Endothelial cell of umbilical vein (primary cell): ENCODE data around the gene SIGLECL1. TPM values are rescaled to one million over a fixed set of nuclear protein-coding genes. Genes with fewer than 3 reads are reported as not detected.

Experiments used
- BruUV-seq: library from RNA; stranded (reverse); fragments of 400-500 nt; replicated peaks from 2 replicates; lab custom pipeline; 2021; lab: Mats Ljungman, UMichigan
- CTCF ChIA-PET: fragments of 300-600, 350-600 bp; sonication (Branson Sonifier 250); formaldehyde crosslinking; loops from one replicate; lab custom pipeline; 2021; ENCODE audit warnings: antibody characterized with exemption, inconsistent platforms; lab: Charles Lee
- POLR2A ChIA-PET: fragments of 300-600, 350-600 bp; sonication (Branson Sonifier 250); formaldehyde crosslinking; loops from one replicate; lab custom pipeline; 2021; ENCODE audit warnings: antibody characterized with exemption, inconsistent platforms; lab: Charles Lee
- DNase-seq: peaks from one replicate; pipeline ENCODE4 v3.0.0-alpha.2; 2011; ENCODE audit warnings: low read depth, low spot score
- FAIRE-seq: peaks from 2 replicates; lab custom pipeline; 2011; peaks lifted over from hg19 to GRCh38; lab: Jason Lieb, UNC
- H2AFZ ChIP-seq: 2 replicates; pipeline ENCODE4 v1.6.0; 2012; ENCODE audit warnings: low read depth, low read length, control low read depth, inconsistent platforms
- H3K27ac ChIP-seq: 2 replicates; pipeline ENCODE4 v1.5.1; 2011; ENCODE audit warnings: low read depth, mild to moderate bottlenecking, control low read depth, low read length, moderate library complexity; ENCODE audit not compliant: insufficient read depth
- H3K27me3 ChIP-seq, 2 experiments: 2 replicates each; pipeline versions ENCODE4 v1.6.0 to v1.6.1; 2011; ENCODE audit warnings: low read length in 2 of 2, mixed read lengths in 1 of 2; ENCODE audit not compliant: control insufficient read depth in 2 of 2, insufficient read depth in 2 of 2
- H3K36me3 ChIP-seq, 2 experiments: 2 replicates in 1 of 2; 3 replicates in 1 of 2; pipeline ENCODE4 v1.5.1; 2011; ENCODE audit warnings: low read length in 2 of 2, mild to moderate bottlenecking in 1 of 2, moderate library complexity in 1 of 2; ENCODE audit not compliant: control insufficient read depth in 2 of 2, insufficient read depth in 2 of 2; ENCODE audit errors: extremely low read depth in 1 of 2
- H3K4me1 ChIP-seq: 3 replicates; pipeline ENCODE4 v1.5.1; 2011; ENCODE audit warnings: mild to moderate bottlenecking, low read length; ENCODE audit not compliant: control insufficient read depth, insufficient read depth; ENCODE audit errors: extremely low read depth
- H3K4me2 ChIP-seq: 2 replicates; pipeline ENCODE4 v1.6.1; 2011; ENCODE audit warnings: low read length, control low read depth, mixed read lengths; ENCODE audit not compliant: insufficient read depth
- H3K4me3 ChIP-seq, 3 experiments: fragments of 200-600 bp in 1 of 3; sonication (generic), shearing (Covaris generic) in 1 of 3; replicated peaks in 1 of 3; 2 replicates each; pipeline ENCODE4 v1.5.1; 2011 to 2016; ENCODE audit warnings: control low read depth in 3 of 3, low read length in 3 of 3, mild to moderate bottlenecking in 2 of 3, inconsistent platforms in 1 of 3, low read depth in 1 of 3, moderate library complexity in 1 of 3; ENCODE audit not compliant: insufficient read depth in 1 of 3
- H3K79me2 ChIP-seq: 2 replicates; pipeline ENCODE4 v1.6.0; 2012; ENCODE audit warnings: low read length, inconsistent platforms; ENCODE audit not compliant: control insufficient read depth, insufficient read depth
- H3K9ac ChIP-seq: replicated peaks from 2 replicates; pipeline ENCODE3; 2011; ENCODE audit warnings: low read length, control low read depth; ENCODE audit not compliant: insufficient read depth; ENCODE audit errors: extremely low read depth
- H3K9me1 ChIP-seq: replicated peaks from 3 replicates; pipeline ENCODE4 v1.6.0; 2011; ENCODE audit warnings: mild to moderate bottlenecking, low read length; ENCODE audit not compliant: control insufficient read depth, insufficient read depth; ENCODE audit errors: extremely low read depth
- H3K9me3 ChIP-seq: replicated peaks from 2 replicates; pipeline ENCODE4 v1.5.1; 2012; ENCODE audit warnings: low read length, inconsistent platforms; ENCODE audit not compliant: control insufficient read depth, insufficient read depth
- H4K20me1 ChIP-seq: replicated peaks from 2 replicates; pipeline ENCODE3; 2011; ENCODE audit warnings: mild to moderate bottlenecking, low read length; ENCODE audit not compliant: control insufficient read depth, insufficient read depth; ENCODE audit errors: extremely low read depth
- EZH2 ChIP-seq: IDR thresholded peaks from 2 replicates; pipeline ENCODE4 v1.6.1; 2012; ENCODE audit warnings: borderline replicate concordance, low read depth, mild to moderate bottlenecking, moderate library complexity, low read length, inconsistent platforms; ENCODE audit not compliant: severe bottlenecking
- FOS ChIP-seq: IDR thresholded peaks from 2 replicates; pipeline ENCODE4 v1.6.1; 2011; ENCODE audit warnings: mild to moderate bottlenecking, low read length, moderate library complexity, borderline replicate concordance; ENCODE audit not compliant: insufficient read depth
- JUN ChIP-seq: IDR thresholded peaks from 2 replicates; pipeline ENCODE4 v1.6.1; 2011; ENCODE audit warnings: borderline replicate concordance, low read depth; ENCODE audit not compliant: insufficient read length, insufficient read depth
- MYC ChIP-seq: IDR thresholded peaks from one replicate; pipeline ENCODE4 v1.6.1; 2011; ENCODE audit warnings: mild to moderate bottlenecking, low read depth, low read length
- POLR2A ChIP-seq: IDR thresholded peaks from 2 replicates; pipeline ENCODE4 v1.6.1; 2012; ENCODE audit warnings: low read depth, mild to moderate bottlenecking, control low read depth, low read length
- POLR2AphosphoS5 ChIP-seq: IDR thresholded peaks from 2 replicates; pipeline ENCODE4 v1.6.1; 2012; ENCODE audit warnings: low read depth, mild to moderate bottlenecking, control low read depth, low read length, moderate library complexity; ENCODE audit not compliant: insufficient read depth
- dilution Hi-C: fragments of 300-500 bp; cut with MboI; formaldehyde crosslinking; loops from one replicate; pipeline ENCODE4 v1.15.0; 2019; ENCODE audit warnings: low sequenced_read_pairs; ENCODE audit not compliant: extremely low pct_ligation_motif_present
- intact Hi-C: fragments of 100-400 bp; cut with micrococcal nuclease; formaldehyde crosslinking; loops from one replicate; pipeline ENCODE4 v1.10.0; 2022
- polyA plus RNA-seq, 4 experiments: library from polyadenylated mRNA; depleted of rRNA in 3 of 4; stranded (reverse) in 3 of 4; unstranded in 1 of 4; fragments of >200 nt; gene quantifications; 2 replicates each; pipeline versions ENCODE4 v1.2.1 to v1.2.3, GENCODE V29; 2011 to 2012; ENCODE audit warnings: missing spikeins in 1 of 4
- total RNA-seq: library from RNA; stranded (reverse); gene quantifications from 2 replicates; pipeline ENCODE4 v1.2.3, GENCODE V29; 2021
- TF ChIP-seq, protein P1 (sequence below): IDR thresholded peaks from 2 replicates; pipeline ENCODE4 v1.6.1; 2011; ENCODE audit not compliant: insufficient read depth, insufficient read length
- TF ChIP-seq, protein P2 (sequence below), 2 donors: IDR thresholded peaks; 1 replicate in 1 of 2; 2 replicates in 1 of 2; pipeline ENCODE4 v1.5.1; 2011; ENCODE audit warnings: low read length in 2 of 2, mild to moderate bottlenecking in 2 of 2, moderate library complexity in 2 of 2, control low read depth in 1 of 2, inconsistent platforms in 1 of 2, low read depth in 1 of 2; ENCODE audit not compliant: insufficient read depth in 1 of 2; ENCODE audit errors: extremely low read depth in 1 of 2

SIGLECL1 gene
- total and polyA plus RNA-seq, 2 donors (not counting 3 experiments of a cell fraction or from before 2014, with no cell fraction given), result not detected

DNA sequence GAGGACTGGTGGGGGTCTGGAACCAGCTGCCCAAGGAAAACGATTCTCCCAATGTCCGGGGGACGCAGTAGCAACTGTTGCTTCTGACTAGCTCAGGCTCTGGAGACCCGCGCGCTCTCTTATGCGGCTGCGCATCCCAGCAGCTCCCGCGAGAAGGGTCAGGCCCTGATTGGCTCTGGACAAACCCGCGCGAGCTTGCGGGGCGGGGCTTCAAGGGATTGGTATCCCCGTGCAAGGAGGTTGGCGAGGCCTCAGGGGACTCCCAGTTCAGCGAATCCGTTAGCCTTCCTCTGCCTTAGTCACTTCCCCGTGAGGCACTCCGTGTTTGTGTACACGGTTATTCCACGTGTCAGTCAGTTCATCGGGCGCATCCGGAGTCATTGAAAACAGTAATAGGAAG is 20.2 kb downstream of the SIGLECL1 start:
- no peak for DNase-seq

DNA sequence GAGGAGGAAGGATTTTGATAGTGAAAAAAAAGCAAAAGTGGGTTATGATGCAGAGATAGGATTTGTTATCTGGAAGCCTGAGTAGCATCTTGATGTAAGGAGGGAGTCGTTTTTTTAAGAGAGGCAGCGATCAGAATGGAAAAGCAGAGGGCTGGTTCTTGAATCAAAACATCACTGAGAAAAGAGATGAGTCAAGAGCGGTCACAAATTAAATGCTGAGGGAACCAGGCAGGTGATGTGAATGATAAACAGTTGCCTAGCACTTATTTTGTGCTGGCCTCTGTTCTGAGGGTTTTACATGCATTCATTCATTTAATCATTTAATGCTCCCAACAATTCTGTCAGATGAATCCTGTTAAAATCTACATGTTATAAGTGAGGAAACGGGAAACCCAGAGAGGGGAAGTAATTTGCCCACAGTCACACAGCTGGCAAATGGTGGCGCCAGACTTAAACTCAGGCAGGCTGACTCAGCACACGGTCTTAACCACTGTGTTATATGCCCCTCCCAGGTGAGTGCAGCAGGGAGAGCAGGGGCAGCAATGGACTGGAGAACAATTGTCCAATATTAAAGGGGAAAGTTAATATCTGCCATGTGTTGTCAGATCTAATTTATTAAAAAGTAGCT is 21.4 kb downstream of the SIGLECL1 start:
- POLR2A ChIA-PET, result no interaction called here
- dilution Hi-C loops, result no loop called here

More for the DNA sequence above, 20.2 kb downstream of the SIGLECL1 start:
- ChIA-PET CTCF (interaction anchor here (3.9 kb wide), 1 partner anchor 12 kb away, joined by 20 read pairs; no protein-coding TSS in a partner anchor), POLR2A (no interaction called here)
- BruUV-seq, result no TSS peak
- Histone ChIP-seq H4K20me1 (no peaks in the 10 kb centered on the region), H3K79me2 (no peaks in the 10 kb centered on the region), H3K9ac (no peak overlapping the region), H3K9me3 (no peaks in the 10 kb centered on the region), H3K9me1 (no peaks in the 10 kb centered on the region), H3K4me3 (no peak overlapping the region), H3K4me2 (no peak overlapping the region), H2AFZ (no peak overlapping the region), H3K4me1 (no peaks in the 10 kb centered on the region), H3K27ac (no peak overlapping the region), H3K36me3 (no peaks in the 10 kb centered on the region), H3K27me3 (no peaks in the 10 kb centered on the region)
- intact Hi-C loops (no loop called here), dilution Hi-C loops (no loop called here)
- FAIRE-seq, result no peak
- TF ChIP-seq FOS, result no peak
- TF ChIP-seq MYC, result no peak
- TF ChIP-seq JUN, result no peak
- no peak for TF ChIP-seq POLR2A

More for the DNA sequence above, 21.4 kb downstream of the SIGLECL1 start:
- Histone ChIP-seq H3K36me3 (no peaks in the 10 kb centered on the region), H3K27ac (no peak overlapping the region), H3K4me1 (no peaks in the 10 kb centered on the region), H2AFZ (no peak overlapping the region), H3K4me3 (no peak overlapping the region), H3K27me3 (no peaks in the 10 kb centered on the region), H3K79me2 (no peaks in the 10 kb centered on the region), H3K4me2 (no peak overlapping the region), H3K9me3 (no peaks in the 10 kb centered on the region), H4K20me1 (no peaks in the 10 kb centered on the region), H3K9ac (no peak overlapping the region), H3K9me1 (no peaks in the 10 kb centered on the region)
- no peak for TF ChIP-seq POLR2A
- TF ChIP-seq, protein P1, sequence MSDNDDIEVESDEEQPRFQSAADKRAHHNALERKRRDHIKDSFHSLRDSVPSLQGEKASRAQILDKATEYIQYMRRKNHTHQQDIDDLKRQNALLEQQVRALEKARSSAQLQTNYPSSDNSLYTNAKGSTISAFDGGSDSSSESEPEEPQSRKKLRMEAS, result no peak
- no peak for TF ChIP-seq EZH2
- TF ChIP-seq, protein P2, sequence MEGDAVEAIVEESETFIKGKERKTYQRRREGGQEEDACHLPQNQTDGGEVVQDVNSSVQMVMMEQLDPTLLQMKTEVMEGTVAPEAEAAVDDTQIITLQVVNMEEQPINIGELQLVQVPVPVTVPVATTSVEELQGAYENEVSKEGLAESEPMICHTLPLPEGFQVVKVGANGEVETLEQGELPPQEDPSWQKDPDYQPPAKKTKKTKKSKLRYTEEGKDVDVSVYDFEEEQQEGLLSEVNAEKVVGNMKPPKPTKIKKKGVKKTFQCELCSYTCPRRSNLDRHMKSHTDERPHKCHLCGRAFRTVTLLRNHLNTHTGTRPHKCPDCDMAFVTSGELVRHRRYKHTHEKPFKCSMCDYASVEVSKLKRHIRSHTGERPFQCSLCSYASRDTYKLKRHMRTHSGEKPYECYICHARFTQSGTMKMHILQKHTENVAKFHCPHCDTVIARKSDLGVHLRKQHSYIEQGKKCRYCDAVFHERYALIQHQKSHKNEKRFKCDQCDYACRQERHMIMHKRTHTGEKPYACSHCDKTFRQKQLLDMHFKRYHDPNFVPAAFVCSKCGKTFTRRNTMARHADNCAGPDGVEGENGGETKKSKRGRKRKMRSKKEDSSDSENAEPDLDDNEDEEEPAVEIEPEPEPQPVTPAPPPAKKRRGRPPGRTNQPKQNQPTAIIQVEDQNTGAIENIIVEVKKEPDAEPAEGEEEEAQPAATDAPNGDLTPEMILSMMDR (IDR thresholded peaks at IDR 0.05; ENCODE audit: extremely low read depth in 1 of 2, insufficient read depth in 1 of 2, low read depth in 1 of 2, low read length in 2 of 2), result no peak
- TF ChIP-seq POLR2AphosphoS5, result no peak
- no peak for TF ChIP-seq FOS
- TF ChIP-seq MYC, result no peak
- no peak for TF ChIP-seq JUN
- CTCF ChIA-PET, result no interaction called here
- FAIRE-seq (no peak), DNase-seq (no peak)
- no TSS peak for BruUV-seq
- intact Hi-C loops, result no loop called here
